HPDE6-E6E7 (cell line): Measurements from ENCODE around the gene ADPRH.
"Not testable (repeated sequence)": the region's sequence is repeated elsewhere in the genome, so short reads cannot be mapped to it uniquely, and the experiment has no call there.

Experiments
- DNase-seq: peaks from one replicate; pipeline ENCODE4 v3.0.0; 2011; ENCODE audit warnings: missing footprints; ENCODE audit errors: extremely low spot score

ADPRH gene

GRCh38 chr3:119559441-119559963, 19.8 kb upstream of the ADPRH start, which contains the start of gene CD80:
CD80 (minus strand) TSS chr3:119559614; CDS start chr3:119557728, 1,886 bp downstream.
- DNase-seq, result peak; percentile 44

GRCh38 chr3:119560160-119560559, 19.1 kb upstream of the ADPRH start:
- DNase-seq, result no peak

- DNase-seq, result no peak
These were observed 16.9 kb upstream of the ADPRH start for GRCh38 chr3:119562307-119562961.

DNA sequence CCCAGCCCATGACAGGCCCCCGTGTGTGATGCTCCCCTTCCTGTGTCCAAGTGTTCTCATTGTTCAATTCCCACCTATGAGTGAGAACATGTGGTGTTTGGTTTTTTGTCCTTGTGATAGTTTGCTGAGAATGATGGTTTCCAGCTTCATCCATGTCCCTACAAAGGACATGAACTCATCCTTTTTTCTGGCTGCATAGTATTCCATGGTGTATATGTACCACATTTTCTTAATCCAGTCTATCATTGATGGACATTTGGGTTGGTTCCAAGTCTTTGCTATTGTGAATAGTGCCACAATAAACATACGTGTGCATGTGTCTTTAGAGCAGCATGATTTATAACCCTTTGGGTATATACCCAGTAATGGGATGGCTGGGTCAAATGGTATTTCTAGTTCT, 16.0 kb upstream of the ADPRH start:
- not testable (repeated sequence) for DNase-seq

- DNase-seq, result no peak
These were observed 10.1 kb upstream of the ADPRH start for GRCh38 chr3:119569156-119569555.

DNA sequence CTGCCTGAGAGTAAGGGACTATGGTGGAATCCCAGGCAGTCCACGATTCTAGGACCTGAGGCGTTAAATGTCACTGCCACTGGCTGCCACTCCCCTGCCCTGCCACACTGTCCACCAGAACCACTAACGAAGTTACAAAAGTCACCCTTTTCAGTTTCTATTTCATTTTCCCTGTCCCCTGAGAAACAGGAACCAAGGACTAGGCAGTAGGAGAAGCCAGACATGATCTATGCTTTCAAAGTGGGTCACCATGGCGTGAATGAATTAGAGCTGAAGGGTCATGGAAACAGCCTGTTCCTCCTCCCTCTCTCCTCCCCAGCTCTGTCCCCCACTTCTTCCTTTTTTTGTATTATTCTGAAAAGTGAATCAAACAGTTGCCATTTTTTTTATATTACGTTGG, 9.1 kb upstream of the ADPRH start:
- no peak for DNase-seq

DNA sequence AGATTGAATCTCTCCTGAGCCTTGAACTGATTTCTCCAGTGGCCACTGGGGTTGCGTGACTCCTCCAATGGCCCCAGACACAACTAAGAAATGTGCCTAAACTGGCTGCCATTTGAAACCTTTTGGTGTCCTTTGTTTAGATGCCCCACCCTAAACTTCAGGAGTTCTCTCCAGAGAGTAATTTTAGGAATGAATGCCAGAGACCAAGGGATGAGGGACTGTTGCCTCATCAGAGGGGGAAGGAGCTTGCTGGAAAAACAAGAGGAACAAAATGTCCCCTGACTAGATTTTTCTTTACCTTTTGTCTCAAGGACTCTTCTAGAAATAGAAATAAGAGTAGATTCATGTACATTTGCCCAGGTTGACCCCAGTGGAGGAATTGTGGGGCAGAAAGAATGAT, 8.1 kb upstream of the ADPRH start:
- DNase-seq, result no peak

DNA sequence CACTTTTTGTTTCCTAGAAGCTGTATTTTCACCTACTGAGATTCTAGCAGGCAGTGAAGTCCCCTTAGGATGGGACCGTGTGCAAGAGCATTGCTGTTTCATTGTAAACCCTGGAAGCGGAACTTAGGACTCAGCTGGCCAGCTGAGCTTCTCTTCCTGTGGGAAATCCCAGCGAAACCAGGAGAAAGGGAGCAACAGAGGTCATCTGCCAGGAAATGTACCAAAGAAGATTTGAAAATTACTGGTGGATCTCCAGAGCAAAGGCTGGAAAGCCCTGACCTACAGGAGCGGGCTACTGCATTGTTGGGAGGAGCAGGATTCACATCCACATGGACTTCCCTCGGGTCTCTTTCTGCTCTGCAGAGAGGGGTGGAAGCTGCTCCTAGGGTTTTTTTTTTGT, 7.6 kb upstream of the ADPRH start:
- no peak for DNase-seq

DNA sequence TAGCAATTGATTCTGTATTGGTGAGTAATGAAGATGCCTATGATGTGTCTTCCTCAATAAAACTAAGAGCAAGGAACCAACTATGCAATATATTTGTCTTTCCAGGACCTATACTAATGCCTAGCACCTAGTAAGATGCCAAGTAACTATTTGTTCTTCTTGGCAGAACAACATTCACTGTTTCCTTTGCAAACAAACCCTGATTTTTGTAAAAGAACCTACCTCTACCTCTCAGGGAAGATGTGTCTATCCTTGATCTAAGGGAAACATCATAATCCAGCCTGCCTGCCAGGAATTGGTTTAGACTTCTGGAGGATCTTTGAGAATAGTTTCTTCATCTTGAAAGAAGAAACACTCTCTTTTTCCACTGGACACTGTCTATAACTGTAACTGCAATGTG, 3.8 kb upstream of the ADPRH start:
- no peak for DNase-seq

DNA sequence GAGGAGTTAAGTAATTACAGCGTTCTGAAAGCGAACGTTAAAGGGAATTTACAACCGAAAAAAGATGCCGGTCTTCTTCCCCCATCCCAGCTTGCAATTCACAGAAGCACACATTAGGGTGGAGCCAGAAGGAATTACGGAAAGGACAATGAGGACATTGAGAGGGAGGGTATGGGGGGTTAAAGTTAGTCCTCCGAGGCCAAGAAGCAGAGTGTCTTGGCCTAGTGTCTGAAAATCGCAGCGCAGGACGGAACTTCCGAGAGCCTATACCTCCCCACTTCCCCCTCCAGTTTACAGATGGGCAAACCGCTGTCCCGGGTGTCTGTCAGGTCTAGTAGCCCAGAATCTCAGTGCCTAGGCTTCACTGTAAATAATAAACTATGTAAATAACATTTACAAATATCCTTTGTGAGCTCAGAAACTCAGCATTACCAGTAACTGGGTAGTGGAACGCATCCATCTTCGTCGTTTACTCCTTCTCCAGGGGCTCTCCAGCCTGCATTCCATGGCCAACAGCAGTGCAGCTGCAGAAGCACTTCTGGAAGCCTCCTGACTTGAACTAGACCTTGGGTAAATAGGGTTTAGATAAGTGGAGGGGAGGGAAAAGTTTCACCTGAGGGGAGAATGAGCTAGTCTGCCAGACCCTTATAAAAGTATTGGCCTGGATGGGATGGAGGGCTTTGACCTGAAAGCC, 922 bp downstream of the ADPRH start:
- DNase-seq, result no peak

- no peak for DNase-seq
These were observed 2.9 kb downstream of the ADPRH start for GRCh38 chr3:119582178-119582577.

- DNase-seq, result no peak
These were observed 5.9 kb downstream of the ADPRH start for GRCh38 chr3:119585208-119585607.

GRCh38 chr3:119585856-119586570, 6.7 kb downstream of the ADPRH start:
- no peak for DNase-seq

- no peak for DNase-seq
These were observed 7.5 kb downstream of the ADPRH start for GRCh38 chr3:119586733-119587172.

DNA sequence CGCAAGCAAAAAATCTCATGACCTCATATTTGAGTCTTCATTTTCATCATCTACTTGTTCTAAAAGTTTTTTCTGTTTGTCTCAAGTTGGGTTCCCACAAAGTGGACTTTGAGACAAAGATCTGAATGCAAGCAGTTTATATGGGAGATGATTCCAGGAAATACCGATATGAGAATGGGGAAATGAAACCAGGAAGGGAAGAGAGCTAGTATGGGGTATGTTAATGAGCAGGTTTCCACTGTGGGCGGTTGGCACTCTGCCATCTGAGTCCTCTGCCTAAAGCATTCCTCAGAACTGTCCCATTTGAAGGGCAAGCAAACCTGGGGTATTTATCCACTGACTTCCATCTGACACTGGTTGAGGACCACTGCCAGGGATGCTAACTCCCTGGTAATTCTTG, 8.8 kb downstream of the ADPRH start:
- DNase-seq, result no peak

DNA sequence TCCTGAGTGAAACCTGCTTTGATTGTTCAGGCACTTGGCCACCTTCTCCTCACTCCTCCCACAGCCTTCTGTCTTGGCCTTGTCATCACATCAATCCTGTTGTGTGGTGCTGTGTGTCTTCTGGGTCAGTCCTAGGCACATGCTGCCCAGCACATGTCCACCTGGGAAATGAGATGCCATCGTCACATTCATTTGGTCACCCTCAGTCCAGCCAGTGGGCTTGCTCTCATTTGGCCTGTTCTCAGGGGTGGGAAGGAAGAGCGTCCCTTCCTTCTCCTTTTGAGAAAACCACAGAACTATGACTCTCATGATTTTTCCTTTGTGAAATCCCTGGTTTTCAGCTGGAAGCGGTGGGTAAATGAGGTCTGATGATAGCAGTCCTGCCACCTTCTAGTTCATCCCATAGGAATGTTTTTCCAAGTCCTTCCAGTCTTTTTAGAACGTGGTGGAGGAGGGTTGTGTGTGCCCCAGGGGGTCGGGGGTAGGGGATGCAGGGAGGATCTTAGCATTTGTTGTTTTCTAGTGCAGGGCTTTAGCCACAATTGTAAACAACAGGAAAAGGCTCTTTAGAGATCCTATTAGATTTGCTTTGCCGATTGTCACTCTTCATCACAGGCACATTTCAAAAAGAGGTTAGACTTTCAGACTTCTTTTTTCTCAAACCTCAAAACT, 9.9 kb downstream of the ADPRH start:
- no peak for DNase-seq

- no peak for DNase-seq
These were observed 11.4 kb downstream of the ADPRH start for GRCh38 chr3:119590706-119591105.

GRCh38 chr3:119592861-119593260, 13.6 kb downstream of the ADPRH start:
- no peak for DNase-seq

DNA sequence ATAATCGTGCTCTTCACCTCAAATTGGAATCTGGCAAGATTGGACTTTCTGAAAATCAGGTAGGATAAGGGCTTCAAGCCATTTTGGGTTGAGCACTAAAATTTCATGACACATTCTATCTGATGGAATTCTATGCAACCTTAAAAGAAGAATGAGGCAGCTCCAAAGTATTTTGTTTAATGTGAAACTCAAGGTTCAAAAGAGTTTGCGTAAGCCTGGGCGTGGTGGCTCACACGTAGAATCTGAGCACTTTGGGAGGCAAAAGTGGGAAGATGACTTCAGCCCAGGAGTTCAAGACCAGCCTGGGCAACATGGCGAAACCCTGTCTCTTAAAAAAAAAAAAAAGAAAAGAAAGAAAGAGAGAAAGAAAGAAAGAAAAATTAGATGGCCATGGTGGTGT, 14.8 kb downstream of the ADPRH start:
- no peak for DNase-seq

DNA sequence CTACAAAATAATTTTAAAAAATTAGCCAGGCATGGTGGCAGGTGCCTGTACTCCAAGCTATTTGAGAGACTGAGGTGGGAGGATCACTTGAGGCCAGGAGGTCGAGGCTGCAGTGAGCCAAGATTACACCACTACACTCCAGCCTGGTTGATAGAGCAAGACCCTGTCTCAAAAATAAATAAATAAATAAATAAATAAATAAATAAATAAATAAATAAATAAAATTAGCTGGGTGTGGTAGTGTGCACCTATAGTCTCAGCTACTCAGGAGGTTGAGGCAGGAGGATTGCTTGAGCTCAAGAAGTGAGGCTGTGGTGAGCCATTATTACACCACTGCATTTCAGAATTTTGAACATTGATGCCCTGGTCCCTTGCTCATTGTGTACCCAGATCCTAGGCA, 15.6 kb downstream of the ADPRH start:
- DNase-seq, result not testable (repeated sequence)

- no peak for DNase-seq
These were observed 16.5 kb downstream of the ADPRH start for GRCh38 chr3:119595639-119596334.
